ENCODE results near the gene THAP11.

- TF ChIP-seq CTCF (IDR thresholded peaks at IDR 0.05) (peak in 1 of 4 donors; percentile 8), POLR2A (IDR thresholded peaks at IDR 0.05) (peak; percentile 65)
Observed at GRCh38 chr16:67846320-67847063, 4.4 kb downstream of the THAP11 start, which contains the start of gene NUTF2.
